ENCODE data around the gene RBCK1. TPM values are rescaled to one million over a fixed set of nuclear protein-coding genes. Genes with fewer than 3 reads are reported as not detected.

The RBCK1 gene
- total and polyA plus RNA-seq, 9 of the 15 experiments (the other 6 are each of a cell fraction or from before 2014, with no cell fraction given): 5.9 to 59.3 (median 26.5) TPM

DNA sequence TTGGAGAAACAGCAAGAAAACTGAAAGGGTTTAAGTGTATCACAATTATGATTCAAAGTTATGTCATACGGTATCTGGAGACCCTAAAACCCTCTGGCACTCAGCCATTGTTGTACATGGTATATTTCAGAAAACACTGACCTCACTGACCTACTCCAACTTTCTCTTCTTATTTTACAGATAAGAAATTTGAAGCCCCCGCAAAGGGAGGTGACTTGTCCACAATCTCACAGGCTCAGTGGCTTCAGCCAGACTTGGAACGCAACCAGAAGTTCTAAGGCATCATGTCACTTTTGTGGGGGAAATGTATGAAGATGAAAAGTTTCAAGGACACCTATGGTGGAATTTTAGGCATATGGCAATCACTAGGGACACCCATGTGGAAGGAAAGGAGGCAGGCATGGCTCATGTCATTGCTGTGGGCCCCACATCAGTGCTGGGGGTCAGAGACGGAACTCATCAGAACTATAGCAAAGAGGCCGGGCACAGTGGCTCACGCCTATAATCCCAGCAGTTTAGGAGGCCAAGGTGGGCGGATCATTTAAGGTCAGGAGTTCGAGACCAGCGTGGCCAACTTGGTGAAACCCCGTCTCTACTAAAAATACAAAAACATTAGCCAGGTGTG is 32.7 kb upstream of the RBCK1 start (continued):
- TF ChIP-seq JUND (IDR thresholded peaks at IDR 0.05; ENCODE audit: borderline replicate concordance, low read depth, low read length) (peak; percentile 68), JUND (tag; IDR thresholded peaks at IDR 0.05; ENCODE audit: borderline replicate concordance, low read depth, low read length) (peak; percentile 46; the same call in 1 of the 3 replicates), ZNF239 (CRISPR knock-in tag; IDR thresholded peaks at IDR 0.05) (no peak), TCF3 (CRISPR knock-in tag; IDR thresholded peaks at IDR 0.05) (peak; percentile 74), NRF1 (conservative IDR thresholded peaks at IDR 0.05 in 1 of 2, IDR thresholded peaks at IDR 0.05 in 1 of 2) (no peak), ZNF263 (CRISPR knock-in tag; IDR thresholded peaks at IDR 0.05; ENCODE audit: borderline replicate concordance) (no peak), ZNF174 (CRISPR knock-in tag; IDR thresholded peaks at IDR 0.05) (no peak), NONO (IDR thresholded peaks at IDR 0.05; ENCODE audit: low read depth in 2 of 2, low read length in 1 of 2) (peak in 1 of 2 experiments; percentile 18; a peak in 1 of 4 replicates), TAF9B (IDR thresholded peaks at IDR 0.05; ENCODE audit: partially characterized antibody) (peak; percentile 49), ARNT (IDR thresholded peaks at IDR 0.05) (no peak), RB1 (IDR thresholded peaks at IDR 0.05; ENCODE audit: low read depth) (no peak), ZKSCAN1 (IDR thresholded peaks at IDR 0.05; ENCODE audit: low read depth, low read length) (no peak), EGR1 (conservative IDR thresholded peaks at IDR 0.05) (peak; percentile 85), FIP1L1 (IDR thresholded peaks at IDR 0.05; ENCODE audit: low read depth, low read length, poor library complexity, severe bottlenecking) (no peak), CXXC5 (CRISPR knock-in tag; IDR thresholded peaks at IDR 0.05) (peak; percentile 33), ZBTB17 (CRISPR knock-in tag; IDR thresholded peaks at IDR 0.05) (no peak), HNRNPL (IDR thresholded peaks at IDR 0.05; ENCODE audit: low read depth, low read length) (no peak), TCF7 (IDR thresholded peaks at IDR 0.05; ENCODE audit: borderline replicate concordance) (no peak), NBN (IDR thresholded peaks at IDR 0.05; ENCODE audit: low read depth) (no peak), TAF1 (IDR thresholded peaks at IDR 0.05; ENCODE audit: control insufficient read depth, extremely low read depth, insufficient read depth, low read length, severe bottlenecking) (peak; percentile 18), ZBTB1 (CRISPR knock-in tag; IDR thresholded peaks at IDR 0.05; ENCODE audit: borderline replicate concordance, low read depth) (no peak), NFIX (CRISPR knock-in tag; IDR thresholded peaks at IDR 0.05; ENCODE audit: low read depth) (no peak), ATF7 (IDR thresholded peaks at IDR 0.05) (peak; percentile 32; the same call in 1 of the 2 replicates), FOXM1 (IDR thresholded peaks at IDR 0.05; ENCODE audit: low read depth) (no peak), FOXM1 (CRISPR knock-in tag; IDR thresholded peaks at IDR 0.05; ENCODE audit: low read depth) (no peak)
- TF ChIP-seq, protein P1, sequence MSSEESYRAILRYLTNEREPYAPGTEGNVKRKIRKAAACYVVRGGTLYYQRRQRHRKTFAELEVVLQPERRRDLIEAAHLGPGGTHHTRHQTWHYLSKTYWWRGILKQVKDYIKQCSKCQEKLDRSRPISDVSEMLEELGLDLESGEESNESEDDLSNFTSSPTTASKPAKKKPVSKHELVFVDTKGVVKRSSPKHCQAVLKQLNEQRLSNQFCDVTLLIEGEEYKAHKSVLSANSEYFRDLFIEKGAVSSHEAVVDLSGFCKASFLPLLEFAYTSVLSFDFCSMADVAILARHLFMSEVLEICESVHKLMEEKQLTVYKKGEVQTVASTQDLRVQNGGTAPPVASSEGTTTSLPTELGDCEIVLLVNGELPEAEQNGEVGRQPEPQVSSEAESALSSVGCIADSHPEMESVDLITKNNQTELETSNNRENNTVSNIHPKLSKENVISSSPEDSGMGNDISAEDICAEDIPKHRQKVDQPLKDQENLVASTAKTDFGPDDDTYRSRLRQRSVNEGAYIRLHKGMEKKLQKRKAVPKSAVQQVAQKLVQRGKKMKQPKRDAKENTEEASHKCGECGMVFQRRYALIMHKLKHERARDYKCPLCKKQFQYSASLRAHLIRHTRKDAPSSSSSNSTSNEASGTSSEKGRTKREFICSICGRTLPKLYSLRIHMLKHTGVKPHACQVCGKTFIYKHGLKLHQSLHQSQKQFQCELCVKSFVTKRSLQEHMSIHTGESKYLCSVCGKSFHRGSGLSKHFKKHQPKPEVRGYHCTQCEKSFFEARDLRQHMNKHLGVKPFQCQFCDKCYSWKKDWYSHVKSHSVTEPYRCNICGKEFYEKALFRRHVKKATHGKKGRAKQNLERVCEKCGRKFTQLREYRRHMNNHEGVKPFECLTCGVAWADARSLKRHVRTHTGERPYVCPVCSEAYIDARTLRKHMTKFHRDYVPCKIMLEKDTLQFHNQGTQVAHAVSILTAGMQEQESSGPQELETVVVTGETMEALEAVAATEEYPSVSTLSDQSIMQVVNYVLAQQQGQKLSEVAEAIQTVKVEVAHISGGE (CRISPR knock-in tag; IDR thresholded peaks at IDR 0.05): no peak
